ENCODE data around the gene PEX16. TPM values are rescaled to one million over a fixed set of nuclear protein-coding genes. Genes with fewer than 3 reads are reported as not detected.

Gene PEX16
- total RNA-seq, 1 donor from 2014 or later: 37.4 TPM

DNA sequence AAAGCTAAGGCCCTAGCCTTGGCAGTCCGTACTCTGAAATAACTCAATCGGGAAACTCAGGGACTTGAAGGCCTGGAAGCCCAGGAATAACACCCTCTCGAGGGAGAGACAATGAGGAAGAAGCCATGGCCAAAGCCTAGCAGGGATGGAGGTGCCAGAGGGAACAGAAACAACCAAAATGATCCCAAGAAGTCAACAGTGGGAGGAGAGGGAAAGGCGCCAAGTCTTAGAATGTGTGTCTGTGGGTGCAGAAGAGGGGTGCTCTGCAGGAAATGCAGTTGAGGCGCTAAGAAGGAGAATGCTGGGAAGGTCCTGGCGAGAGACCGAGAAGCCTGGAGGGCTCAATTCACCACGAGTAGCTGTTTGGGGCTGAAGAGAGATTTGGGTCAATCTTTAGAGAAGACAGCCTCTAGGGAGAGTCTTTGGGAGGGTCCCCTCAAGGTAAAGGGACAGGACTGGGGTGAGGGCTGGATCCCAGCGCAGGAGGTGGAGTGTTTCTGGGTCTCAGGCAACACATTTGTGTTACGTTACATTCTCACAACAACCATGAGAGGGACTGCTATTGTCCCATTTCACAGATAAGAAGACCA is 33.0 kb downstream of the PEX16 start:
- Histone ChIP-seq H3K27me3 (ENCODE audit: control insufficient read depth, insufficient read depth, low read length) (peaks cover 11% of the 10 kb centered on the region), H3K36me3 (ENCODE audit: control insufficient read depth, insufficient read depth, low read length) (no peaks in the 10 kb centered on the region), H3K4me3 (ENCODE audit: low read depth, low read length) (no peak overlapping the region)
- TF ChIP-seq, protein P1, sequence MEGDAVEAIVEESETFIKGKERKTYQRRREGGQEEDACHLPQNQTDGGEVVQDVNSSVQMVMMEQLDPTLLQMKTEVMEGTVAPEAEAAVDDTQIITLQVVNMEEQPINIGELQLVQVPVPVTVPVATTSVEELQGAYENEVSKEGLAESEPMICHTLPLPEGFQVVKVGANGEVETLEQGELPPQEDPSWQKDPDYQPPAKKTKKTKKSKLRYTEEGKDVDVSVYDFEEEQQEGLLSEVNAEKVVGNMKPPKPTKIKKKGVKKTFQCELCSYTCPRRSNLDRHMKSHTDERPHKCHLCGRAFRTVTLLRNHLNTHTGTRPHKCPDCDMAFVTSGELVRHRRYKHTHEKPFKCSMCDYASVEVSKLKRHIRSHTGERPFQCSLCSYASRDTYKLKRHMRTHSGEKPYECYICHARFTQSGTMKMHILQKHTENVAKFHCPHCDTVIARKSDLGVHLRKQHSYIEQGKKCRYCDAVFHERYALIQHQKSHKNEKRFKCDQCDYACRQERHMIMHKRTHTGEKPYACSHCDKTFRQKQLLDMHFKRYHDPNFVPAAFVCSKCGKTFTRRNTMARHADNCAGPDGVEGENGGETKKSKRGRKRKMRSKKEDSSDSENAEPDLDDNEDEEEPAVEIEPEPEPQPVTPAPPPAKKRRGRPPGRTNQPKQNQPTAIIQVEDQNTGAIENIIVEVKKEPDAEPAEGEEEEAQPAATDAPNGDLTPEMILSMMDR (IDR thresholded peaks at IDR 0.05; ENCODE audit: insufficient read depth, low read length, poor library complexity, severe bottlenecking): no peak
- DNase-seq (ENCODE audit: low read depth): no peak

DNA sequence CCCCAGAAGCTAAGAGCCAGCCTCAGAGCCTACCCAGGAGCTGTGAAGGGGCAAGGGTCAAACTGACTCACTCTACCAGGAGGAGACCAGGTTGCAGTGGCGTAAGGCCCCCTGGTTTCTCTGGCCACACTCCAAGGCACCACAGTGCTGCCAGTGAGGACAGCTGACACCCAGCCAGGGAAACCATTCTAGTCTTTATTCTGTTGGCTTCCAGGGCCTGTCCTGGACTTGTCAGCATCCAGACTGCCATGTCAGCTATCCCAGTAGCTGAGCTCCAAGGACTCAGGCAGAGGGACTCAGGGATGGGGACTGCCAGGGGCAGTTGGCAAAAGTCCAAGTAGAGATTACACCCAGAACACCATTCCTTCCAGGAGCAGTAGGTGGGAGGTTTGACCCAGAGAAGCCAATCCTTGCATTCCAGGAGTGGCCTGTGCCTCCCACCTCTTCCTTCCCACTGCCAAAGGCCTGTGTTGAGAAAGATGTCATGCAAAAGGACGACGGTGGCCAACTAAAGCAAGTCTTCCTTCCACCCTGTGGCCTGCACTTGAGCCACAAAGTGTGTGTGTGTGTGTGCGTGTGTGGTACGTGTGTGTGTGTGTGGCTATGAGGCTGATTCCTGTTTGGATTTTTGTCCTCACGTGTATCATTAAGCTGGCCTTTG is 35.8 kb downstream of the PEX16 start:
- TF ChIP-seq, protein P1 (IDR thresholded peaks at IDR 0.05; ENCODE audit: insufficient read depth, low read length, poor library complexity, severe bottlenecking): no peak
- Histone ChIP-seq H3K36me3 (ENCODE audit: control insufficient read depth, insufficient read depth, low read length) (no peaks in the 10 kb centered on the region), H3K27me3 (ENCODE audit: control insufficient read depth, insufficient read depth, low read length) (peaks cover 10% of the 10 kb centered on the region), H3K4me3 (ENCODE audit: low read depth, low read length) (no peak overlapping the region)
- no peak for DNase-seq (ENCODE audit: low read depth)

DNA sequence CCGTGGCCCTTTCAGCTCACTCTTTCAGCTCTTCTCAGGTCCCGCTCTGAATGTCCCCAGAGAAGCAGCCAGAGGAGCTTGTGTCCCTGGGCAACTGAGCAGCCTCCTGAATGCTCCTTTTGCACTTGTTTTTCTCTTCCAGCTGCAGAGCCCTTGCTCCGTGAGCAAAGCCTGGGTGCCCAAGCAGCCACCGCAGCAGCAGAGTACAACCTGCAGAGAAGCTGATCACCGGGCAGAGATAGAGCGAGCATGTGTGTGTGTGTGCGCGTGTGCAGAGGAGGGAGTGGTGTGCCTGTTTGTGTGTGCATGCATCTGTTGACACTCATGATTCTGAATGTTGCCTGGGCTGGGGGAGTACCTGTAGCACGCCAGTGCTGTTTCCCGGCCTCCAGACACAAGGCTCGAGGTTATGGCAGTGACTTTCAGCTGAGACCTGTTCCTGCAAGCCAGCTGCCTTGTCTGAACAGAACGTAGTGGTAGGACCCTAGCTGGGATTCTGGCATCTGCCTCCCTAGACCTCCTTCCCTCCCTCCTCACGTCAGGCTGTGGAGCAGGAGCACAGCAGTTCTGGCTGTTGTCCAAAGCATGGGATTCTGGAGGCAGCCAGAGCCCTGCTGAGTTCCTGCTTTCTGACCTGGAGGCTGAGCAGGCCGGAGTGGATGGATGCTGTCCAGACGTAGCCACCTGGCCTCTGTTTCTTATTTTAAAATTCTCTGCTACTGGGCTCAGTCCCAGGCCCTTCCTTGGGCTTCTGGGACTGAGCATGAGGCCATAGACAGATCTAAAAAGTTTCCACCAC is 36.7 kb downstream of the PEX16 start:
- Histone ChIP-seq H3K27me3 (ENCODE audit: control insufficient read depth, insufficient read depth, low read length) (peaks cover 3% of the 10 kb centered on the region), H3K4me3 (ENCODE audit: low read depth, low read length) (no peak overlapping the region), H3K36me3 (ENCODE audit: control insufficient read depth, insufficient read depth, low read length) (no peaks in the 10 kb centered on the region)
- TF ChIP-seq, protein P1 (IDR thresholded peaks at IDR 0.05; ENCODE audit: insufficient read depth, low read length, poor library complexity, severe bottlenecking): no peak
- no peak for DNase-seq (ENCODE audit: low read depth)

DNA sequence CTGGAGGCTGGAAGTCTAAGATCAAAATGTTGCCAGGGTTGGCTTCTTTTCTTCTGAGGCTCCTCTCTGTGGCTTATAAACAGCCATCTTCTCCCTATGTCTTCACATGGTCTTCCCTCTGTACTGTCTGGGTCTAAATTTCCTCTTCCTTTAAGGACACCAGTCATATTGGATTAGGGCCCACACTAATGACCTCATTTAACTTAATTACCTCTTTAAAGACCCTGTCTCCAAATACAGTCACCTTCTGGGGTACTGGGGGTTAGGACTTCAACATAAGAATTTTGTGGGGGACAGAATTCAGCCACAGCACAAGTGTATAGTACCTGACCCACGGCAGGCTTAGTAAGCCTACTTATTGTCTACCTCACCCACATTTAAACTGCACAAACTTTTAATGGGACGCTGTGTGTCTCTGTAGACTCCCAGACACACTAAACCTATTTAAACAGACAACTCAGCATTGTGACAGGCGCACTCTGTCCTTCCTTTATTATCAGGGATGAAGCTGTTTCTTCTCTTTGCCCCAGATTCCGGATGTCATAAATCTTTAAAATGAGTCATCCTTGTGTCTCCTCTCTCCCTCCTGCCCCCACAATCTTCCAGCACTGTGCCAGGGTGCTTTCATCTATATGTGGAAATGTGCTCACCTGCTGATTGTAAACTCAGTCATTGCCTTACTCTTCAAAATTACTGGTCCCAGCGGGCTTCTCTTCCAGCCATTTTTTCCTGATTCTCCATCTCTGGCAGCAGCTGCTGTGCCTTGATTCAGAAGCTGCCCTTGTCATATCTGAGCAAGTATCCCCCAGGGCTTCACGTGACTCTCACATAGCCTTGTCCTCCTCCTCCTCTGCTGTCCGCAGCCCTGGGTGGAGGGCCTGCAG is 37.6 kb downstream of the PEX16 start:
- TF ChIP-seq, protein P1 (IDR thresholded peaks at IDR 0.05; ENCODE audit: insufficient read depth, low read length, poor library complexity, severe bottlenecking): no peak
- H3K27me3 ChIP-seq (ENCODE audit: control insufficient read depth, insufficient read depth, low read length): no peaks in the 10 kb centered on the region
- H3K36me3 ChIP-seq (ENCODE audit: control insufficient read depth, insufficient read depth, low read length): peaks cover 2% of the 10 kb centered on the region
- no peak overlapping the region for H3K4me3 ChIP-seq (ENCODE audit: low read depth, low read length)
- no peak for DNase-seq (ENCODE audit: low read depth)

DNA sequence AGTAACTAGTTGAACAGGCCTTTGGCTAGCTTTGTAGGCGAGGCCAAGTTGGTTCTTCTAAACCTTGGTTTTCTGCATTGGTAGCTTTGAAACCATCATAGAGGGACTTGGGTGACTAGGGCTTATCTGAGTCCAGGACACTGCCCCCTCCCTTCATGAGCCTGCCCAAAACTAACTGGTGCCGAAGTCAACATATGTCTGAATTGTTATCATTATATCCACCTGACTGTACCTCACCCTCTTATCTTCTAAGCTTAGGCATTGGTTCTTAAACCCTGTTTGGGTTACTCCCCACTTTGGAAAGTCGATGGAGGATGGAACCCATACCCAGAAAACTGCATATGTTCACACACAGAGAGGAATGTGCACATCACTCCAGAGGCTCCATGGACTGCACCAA is 39.8 kb downstream of the PEX16 start:
- Histone ChIP-seq H3K27me3 (ENCODE audit: control insufficient read depth, insufficient read depth, low read length) (no peaks in the 10 kb centered on the region), H3K36me3 (ENCODE audit: control insufficient read depth, insufficient read depth, low read length) (peaks cover 2% of the 10 kb centered on the region), H3K4me3 (ENCODE audit: low read depth, low read length) (no peak overlapping the region)
- TF ChIP-seq, protein P1 (IDR thresholded peaks at IDR 0.05; ENCODE audit: insufficient read depth, low read length, poor library complexity, severe bottlenecking): no peak
- DNase-seq (ENCODE audit: low read depth): no peak

Data from kidney epithelial cell (primary cell).